H7 (cell line): Measurements from ENCODE around the gene AUTS2. TPM values are rescaled to one million over a fixed set of nuclear protein-coding genes. Genes with fewer than 3 reads are reported as not detected.

ENCODE experiments used
- DNase-seq: peaks from one replicate; pipeline ENCODE4 v3.0.0; 2012
- H3K27me3 ChIP-seq: 2 replicates; pipeline ENCODE4 v1.6.0; 2011; ENCODE audit warnings: mild to moderate bottlenecking, low read length; ENCODE audit not compliant: control insufficient read depth, insufficient read depth
- H3K36me3 ChIP-seq: replicated peaks from 2 replicates; pipeline ENCODE4 v1.5.1; 2011; ENCODE audit warnings: low read length; ENCODE audit not compliant: control insufficient read depth, insufficient read depth
- H3K4me3 ChIP-seq: 2 replicates; pipeline ENCODE4 v1.5.1; 2011; ENCODE audit warnings: low read depth, mild to moderate bottlenecking, control low read depth, low read length, moderate library complexity; ENCODE audit not compliant: insufficient read depth
- total RNA-seq: library from RNA; depleted of rRNA; stranded (reverse); fragments of >200 nt; shearing (Covaris generic); gene quantifications from 2 replicates; pipeline ENCODE4 v1.2.3, GENCODE V29; 2014

Gene AUTS2
- total RNA-seq, 1 experiment from 2014 or later: 16.1 TPM

DNA sequence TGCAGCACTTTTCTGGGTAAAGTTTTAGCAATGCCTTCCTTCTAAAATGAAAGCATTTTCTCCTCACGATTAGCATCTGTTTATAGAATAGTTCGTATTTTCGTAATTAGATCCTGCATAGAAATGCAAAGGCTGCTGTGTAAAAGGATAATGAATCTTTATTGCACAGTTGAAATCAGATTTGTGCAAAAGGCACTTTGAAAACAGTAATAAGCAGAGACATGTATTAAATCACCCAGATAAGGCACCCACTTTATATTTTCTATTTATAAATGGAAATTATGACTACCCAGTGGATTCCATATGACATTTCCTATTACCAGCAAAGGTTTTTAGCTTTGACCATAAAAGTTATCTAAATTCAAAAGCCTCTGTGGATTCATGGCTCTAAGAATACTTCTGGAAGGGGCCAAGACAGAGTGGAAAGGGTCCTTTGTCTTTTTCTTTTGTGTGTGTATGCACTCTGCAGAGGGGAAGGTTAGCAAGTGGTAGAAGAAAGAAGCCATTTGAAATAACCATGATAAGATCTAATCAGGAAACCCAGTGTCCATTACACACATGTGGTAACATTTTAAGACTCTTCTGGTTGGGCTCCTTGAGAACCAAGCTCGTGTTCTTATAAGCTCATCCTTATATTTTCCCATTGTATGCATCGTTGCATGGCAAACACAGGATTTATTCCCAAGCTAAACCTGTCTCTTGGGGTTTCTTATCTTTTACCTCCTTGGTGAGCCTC lies 612.1 kb downstream of the AUTS2 start:
- H3K36me3 ChIP-seq: no peaks in the 10 kb centered on the region
- DNase-seq: no peak
- no peaks in the 10 kb centered on the region for H3K27me3 ChIP-seq
- no peak overlapping the region for H3K4me3 ChIP-seq

DNA sequence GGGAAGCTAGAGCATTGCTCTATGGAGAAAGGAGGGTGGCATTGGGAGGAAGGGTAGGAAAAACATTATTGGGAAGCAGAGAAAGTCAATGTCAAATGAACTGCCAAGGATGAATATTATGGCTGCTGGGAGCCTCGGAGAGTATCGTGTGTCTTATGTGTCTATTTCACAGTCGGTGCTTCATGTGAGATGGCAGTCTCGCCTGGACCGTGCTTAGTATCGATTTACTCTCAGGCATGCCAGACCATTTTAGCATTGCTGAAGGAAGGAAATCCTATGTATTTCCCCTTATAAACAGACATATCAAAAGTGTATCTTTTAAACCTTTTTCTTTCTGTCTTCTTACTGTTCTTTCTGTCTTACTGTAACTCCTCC lies 612.6 kb downstream of the AUTS2 start:
- no peak for DNase-seq
- no peaks in the 10 kb centered on the region for H3K36me3 ChIP-seq
- no peaks in the 10 kb centered on the region for H3K27me3 ChIP-seq
- H3K4me3 ChIP-seq: no peak overlapping the region

DNA sequence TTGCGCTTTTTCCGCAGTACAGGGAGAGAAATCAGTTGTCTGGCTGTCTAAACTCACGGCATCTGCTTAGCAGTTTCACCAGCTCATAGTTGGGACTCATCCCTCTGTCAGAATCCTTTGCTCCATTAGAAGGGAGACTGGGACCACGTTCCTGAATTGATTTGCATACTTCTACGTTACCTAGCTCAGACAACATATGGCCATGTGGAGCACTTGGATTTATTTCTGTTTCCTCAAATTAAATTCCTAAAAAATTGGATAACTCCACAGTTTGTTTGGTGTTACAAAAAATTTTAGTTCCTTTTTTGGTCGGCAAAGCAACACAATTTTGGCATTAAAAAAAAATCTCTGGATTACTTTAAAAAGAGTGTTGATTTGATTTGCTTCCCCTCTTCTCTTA lies 614.0 kb downstream of the AUTS2 start:
- H3K4me3 ChIP-seq: no peak overlapping the region
- no peaks in the 10 kb centered on the region for H3K36me3 ChIP-seq
- no peaks in the 10 kb centered on the region for H3K27me3 ChIP-seq
- DNase-seq: no peak

DNA sequence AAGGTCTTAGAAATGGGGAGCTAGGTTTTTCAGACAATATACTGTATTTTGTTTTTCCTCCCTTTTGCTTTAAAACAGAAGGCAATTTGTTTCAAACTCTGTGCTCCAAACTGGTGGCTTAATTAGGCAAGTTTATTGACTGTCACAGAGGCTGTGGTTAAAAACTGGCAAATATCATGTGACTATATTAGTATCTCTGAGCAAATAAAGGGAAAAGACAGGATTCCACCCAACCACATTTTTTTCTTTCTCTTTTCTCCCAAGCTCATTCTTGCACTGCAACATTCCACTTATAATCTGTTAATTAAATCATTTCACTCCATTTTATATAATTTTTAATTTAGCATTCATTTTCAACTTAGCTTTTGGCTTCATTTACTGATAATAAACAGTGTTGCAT lies 615.8 kb downstream of the AUTS2 start:
- Histone ChIP-seq H3K27me3 (no peaks in the 10 kb centered on the region), H3K36me3 (no peaks in the 10 kb centered on the region), H3K4me3 (no peak overlapping the region)
- no peak for DNase-seq

DNA sequence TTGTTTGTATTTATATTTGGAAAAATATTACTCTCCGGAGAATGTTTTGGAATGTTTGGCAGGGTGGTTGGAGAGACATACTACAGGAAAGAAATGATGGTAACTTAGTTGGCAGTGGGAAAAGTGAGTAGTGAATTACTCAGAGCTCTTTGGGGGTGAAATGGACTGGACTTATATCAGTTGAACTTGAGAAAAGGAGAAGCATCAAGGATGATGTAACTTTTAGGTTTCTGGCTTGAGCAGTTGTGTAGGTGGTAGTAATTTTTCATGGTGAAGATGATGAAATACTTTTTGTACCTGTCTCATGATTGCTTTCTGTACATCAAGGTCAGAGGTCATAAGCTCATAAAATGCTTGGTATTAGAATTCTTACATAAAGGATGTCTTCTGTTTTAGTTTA lies 617.2 kb downstream of the AUTS2 start:
- no peaks in the 10 kb centered on the region for H3K27me3 ChIP-seq
- DNase-seq: no peak
- no peaks in the 10 kb centered on the region for H3K36me3 ChIP-seq
- no peak overlapping the region for H3K4me3 ChIP-seq

DNA sequence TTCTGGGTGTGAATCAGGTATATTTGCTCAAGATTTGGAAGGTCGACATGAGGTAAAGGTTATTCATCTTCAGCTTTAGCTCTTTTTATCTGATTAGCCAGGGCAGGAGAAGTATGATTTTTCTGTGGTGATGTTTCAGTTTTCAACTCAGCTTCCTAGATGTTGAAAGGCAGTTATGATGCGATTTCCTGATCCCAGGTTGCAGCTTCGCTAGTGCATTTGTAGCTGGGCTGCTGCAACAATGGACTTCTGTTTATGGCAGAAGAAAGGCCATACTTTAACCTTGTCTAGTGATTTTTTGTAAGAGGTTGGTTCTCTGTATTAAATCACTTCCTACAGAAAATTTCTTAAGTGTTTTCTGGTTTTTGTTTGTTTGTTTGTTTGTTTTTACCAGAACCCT lies 619.3 kb downstream of the AUTS2 start:
- H3K4me3 ChIP-seq: no peak overlapping the region
- H3K27me3 ChIP-seq: no peaks in the 10 kb centered on the region
- no peak for DNase-seq
- no peaks in the 10 kb centered on the region for H3K36me3 ChIP-seq

DNA sequence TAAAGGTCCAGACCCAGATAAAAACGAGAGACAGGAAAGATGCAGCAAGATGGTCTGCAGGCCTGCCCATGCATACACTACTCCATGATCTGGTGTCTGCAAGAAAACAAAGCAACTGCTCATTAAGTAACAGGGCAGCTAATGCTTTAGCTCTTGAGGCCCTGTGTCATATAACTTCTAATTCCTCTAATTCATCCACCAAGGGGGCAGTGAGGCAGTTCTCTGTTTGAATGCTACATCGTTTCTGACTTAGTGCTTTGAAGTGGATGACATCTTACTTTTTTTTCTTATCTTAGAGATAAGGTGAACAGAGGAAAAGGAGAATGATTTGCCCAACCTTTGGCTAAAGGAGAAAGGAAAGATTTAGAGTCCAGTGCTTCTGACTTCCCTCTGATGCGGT lies 619.7 kb downstream of the AUTS2 start:
- no peaks in the 10 kb centered on the region for H3K27me3 ChIP-seq

DNA sequence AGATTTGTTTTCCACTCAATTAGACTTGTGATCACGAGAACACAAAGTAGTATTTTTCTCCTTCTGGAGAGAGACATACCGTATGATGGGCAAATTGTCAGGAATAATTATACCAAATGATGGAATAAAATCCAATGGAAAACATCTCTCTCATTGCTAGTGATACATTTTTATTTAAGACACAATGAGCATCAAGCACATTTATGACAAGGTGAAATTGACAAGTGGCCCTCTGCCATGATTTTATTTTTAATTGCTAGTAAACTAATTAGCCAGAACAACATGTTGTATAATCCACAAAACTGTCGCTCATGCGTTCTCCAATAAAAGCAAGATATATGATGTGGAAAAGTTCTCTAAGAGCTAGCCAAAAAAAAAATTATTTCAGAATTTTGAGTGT lies 620.8 kb downstream of the AUTS2 start:
- H3K27me3 ChIP-seq: no peaks in the 10 kb centered on the region
- no peak for DNase-seq
- H3K36me3 ChIP-seq: no peaks in the 10 kb centered on the region
- no peak overlapping the region for H3K4me3 ChIP-seq

More for the DNA sequence above, 619.7 kb downstream of the AUTS2 start:
- Histone ChIP-seq H3K4me3 (no peak overlapping the region), H3K36me3 (no peaks in the 10 kb centered on the region)
- no peak for DNase-seq

DNA sequence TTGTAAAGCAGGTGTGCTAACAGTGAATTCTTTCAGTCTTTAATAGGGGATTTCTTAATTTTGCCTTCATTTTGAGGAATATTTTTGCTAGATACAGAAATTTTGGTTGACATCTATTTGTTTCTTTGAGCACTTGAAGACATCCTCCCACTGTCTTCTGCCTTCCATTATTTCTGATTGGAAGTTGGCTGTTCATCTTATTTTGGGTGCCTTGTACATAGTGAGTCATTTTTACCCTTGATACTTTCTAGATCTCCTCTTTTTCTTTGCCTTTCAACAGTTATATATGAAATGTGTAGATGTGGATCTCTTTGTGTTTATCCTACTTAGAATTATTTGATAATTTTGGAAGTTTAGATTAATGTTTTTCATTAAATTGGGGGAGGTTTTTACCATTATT lies 631.0 kb downstream of the AUTS2 start:
- no peak for DNase-seq
- H3K4me3 ChIP-seq: no peak overlapping the region
- H3K27me3 ChIP-seq: no peaks in the 10 kb centered on the region
- no peaks in the 10 kb centered on the region for H3K36me3 ChIP-seq

DNA sequence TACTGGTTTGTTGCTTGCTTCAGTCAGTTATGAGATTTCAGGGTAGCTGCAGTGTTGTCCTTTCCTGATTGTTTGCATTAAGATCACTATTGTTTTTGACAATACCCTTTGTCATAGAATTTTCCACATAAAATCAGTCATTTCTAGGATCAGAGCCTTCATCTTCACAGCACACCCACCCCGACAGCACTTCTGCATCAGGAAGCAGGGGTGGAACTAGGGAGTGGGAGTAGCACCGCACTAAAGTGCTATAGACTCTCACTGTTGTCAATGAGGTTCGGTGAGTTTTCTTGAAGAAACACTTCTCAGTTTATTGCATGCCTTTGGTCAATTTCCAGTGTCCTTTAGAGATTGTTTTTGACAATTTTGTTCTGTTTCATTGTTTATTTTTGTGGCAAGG lies 632.5 kb downstream of the AUTS2 start:
- no peaks in the 10 kb centered on the region for H3K27me3 ChIP-seq
- H3K4me3 ChIP-seq: no peak overlapping the region
- DNase-seq: no peak
- H3K36me3 ChIP-seq: no peaks in the 10 kb centered on the region

DNA sequence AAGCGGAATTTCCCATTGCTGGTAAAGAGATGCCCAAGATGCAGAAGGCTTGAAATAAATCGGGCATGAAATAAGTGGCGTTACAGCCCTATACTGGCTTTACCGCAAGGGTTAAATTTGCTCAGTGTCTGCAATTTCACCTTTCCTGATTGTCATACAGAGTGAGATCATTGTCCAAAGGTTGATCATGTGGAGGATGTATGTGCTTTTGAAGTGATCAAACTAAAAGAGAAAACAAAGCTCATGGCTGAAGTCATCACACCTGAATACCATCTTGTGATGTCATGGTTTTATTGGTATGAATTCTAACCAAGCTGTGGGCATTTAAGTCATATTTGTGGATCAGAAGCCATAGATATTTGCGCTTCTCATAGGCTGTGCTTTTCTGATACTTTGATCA lies 635.5 kb downstream of the AUTS2 start:
- Histone ChIP-seq H3K27me3 (no peaks in the 10 kb centered on the region), H3K4me3 (no peak overlapping the region), H3K36me3 (no peaks in the 10 kb centered on the region)
- DNase-seq: no peak

DNA sequence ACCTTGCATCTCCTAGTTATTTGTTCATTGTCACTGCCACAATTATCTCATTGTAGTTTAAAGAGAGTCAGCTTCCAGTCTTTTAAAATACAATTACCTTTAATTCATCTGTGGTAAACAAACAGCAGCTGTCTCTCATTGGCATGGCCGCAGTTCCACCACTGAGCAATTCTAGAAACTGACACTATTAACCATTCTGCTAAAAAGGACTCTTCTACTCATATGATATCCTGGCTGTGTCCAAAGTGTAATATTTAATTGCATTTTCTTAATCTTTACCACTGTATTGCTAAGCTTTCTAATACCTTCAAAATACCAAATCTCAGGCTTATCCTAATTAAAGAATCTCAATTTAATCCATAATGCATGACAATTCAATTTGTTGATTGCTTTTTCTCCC lies 639.0 kb downstream of the AUTS2 start:
- H3K4me3 ChIP-seq: no peak overlapping the region

DNA sequence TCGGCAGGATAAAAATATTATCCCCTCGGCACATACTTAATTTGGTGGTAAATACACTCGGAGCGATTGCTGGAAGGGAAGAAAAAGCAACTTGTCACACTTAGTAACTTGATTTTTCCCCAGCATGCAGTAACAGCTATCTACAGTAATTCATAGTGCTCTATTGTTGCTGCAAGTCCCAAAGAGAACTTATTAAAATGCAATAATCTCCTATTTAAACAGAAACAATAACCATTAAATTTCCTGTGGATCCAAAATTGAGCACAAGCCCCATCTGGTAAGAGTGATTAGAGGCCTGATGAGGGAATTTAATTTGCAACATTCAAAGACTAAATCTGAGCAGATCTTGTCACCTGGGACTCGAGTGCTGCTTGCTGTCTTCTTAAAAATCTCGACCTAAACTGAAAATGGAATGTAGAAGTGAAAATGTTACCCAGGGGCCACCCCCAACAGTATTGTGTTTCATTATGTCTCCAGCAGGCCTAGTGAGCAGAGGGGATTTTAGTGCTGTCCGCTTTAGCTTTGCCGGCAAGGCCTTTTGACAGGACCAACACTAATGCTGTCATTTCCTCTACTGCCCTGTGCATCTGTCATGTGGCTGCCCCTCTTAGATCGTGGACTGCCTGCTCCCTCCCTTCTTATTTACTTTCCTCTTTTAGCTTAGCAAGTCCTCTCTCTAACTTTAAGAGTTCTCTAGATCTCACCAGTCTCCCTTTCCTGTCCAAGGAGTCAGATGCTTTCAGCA lies 639.7 kb downstream of the AUTS2 start:
- DNase-seq: no peak
- H3K27me3 ChIP-seq: no peaks in the 10 kb centered on the region
- H3K4me3 ChIP-seq: no peak overlapping the region
- no peaks in the 10 kb centered on the region for H3K36me3 ChIP-seq

More for the DNA sequence above, 639.0 kb downstream of the AUTS2 start:
- DNase-seq: no peak
- no peaks in the 10 kb centered on the region for H3K36me3 ChIP-seq
- H3K27me3 ChIP-seq: no peaks in the 10 kb centered on the region

DNA sequence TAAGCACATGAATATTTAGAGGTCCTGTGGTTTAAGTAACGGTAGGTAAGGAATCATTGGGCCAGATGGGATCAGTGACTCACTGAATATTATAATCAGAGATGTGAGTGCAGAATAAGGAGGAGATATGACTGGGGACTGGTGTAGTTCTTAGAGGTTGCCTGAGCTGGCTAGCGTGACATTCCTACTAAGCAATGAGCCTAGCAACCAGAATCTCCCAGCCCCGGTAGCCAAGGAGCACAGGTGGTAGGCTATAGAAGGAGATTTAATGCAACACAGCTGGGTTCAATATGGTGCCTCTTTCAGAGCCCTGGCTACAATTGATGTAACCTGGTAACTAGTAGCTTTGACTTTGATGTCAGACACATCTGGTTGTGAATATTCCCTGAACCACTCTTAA lies 641.6 kb downstream of the AUTS2 start:
- no peak for DNase-seq

DNA sequence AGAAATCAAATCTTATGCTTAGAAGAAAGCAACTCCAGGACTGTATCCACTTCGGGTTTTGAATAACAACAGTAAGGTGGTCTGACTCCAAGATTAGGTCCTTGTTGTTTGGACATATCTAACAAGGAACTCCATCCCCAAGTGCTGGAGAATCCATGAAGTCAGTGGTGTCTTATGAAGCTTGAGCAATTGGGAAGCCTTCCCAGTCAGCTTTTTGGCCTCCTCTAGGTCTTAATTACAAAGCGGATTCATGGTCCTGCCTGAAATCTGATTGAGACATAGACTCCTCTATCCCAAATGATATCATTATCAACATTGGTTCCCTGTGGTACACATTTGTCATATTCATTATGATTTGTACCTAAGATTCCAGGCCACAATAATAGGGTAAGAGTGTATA lies 642.6 kb downstream of the AUTS2 start:
- Histone ChIP-seq H3K36me3 (no peaks in the 10 kb centered on the region), H3K4me3 (no peak overlapping the region)
- DNase-seq: no peak

More for the DNA sequence above, 641.6 kb downstream of the AUTS2 start:
- Histone ChIP-seq H3K27me3 (no peaks in the 10 kb centered on the region), H3K4me3 (no peak overlapping the region), H3K36me3 (no peaks in the 10 kb centered on the region)

More for the DNA sequence above, 642.6 kb downstream of the AUTS2 start:
- H3K27me3 ChIP-seq: no peaks in the 10 kb centered on the region
